ENCODE results near the gene CFAP69. TPM values are rescaled to one million over a fixed set of nuclear protein-coding genes. Genes with fewer than 3 reads are reported as not detected.

CFAP69 gene
- total and polyA plus RNA-seq, 2 of the 8 experiments (the other 6 are each of a cell fraction or from before 2014, with no cell fraction given): 1.00 to 3.8 TPM

DNA sequence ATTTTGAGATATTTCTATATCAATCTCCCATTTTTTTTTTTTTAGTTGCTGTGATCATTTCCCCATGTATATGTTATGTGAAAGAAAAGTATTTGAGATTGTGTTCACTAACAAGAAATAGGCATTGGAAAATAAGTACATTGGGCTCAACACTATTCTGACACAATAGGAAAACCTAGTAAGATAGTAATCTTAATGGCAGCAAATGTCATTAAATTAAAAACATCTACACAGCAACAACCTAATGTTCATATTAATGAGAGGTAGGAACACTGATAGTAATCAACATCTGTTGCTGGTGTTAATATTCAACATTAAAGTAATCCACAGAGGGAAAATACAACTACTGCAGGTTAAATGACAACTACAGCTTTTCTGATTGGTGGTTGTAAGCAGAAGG lies 100.0 kb downstream of the CFAP69 start:
- TF ChIP-seq TCF12 (IDR thresholded peaks at IDR 0.05; ENCODE audit: low read depth, low read length) (no peak), TBP (IDR thresholded peaks at IDR 0.05; ENCODE audit: low read depth, low read length) (no peak), TAF1 (IDR thresholded peaks at IDR 0.05; ENCODE audit: low read depth, low read length) (no peak), TEAD4 (IDR thresholded peaks at IDR 0.05; ENCODE audit: low read depth, low read length) (no peak)
- DNase-seq (ENCODE audit: low read depth in 1 of 2, low spot score in 2 of 2) (no peak), FAIRE-seq (no peak)
- H2BK120ac ChIP-seq (replicated peaks; ENCODE audit: low read depth, low read length): no peak overlapping the region
- H3K56ac ChIP-seq (replicated peaks; ENCODE audit: insufficient read length, low read depth, low read length): no peak overlapping the region
- H3K23me2 ChIP-seq (ENCODE audit: low read depth, low read length): no peaks in the 10 kb centered on the region
- no peak overlapping the region for H4K8ac ChIP-seq (ENCODE audit: extremely low read depth, insufficient read depth, low read length)
- H3K9me3 ChIP-seq (ENCODE audit: insufficient read depth in 2 of 2, low read depth in 1 of 2, low read length in 1 of 2): no peaks in the 10 kb centered on the region
- H3K36me3 ChIP-seq (ENCODE audit: control insufficient read depth in 2 of 4, insufficient read depth in 4 of 4, low read length in 3 of 4): no peaks in the 10 kb centered on the region
- H3K4me2 ChIP-seq (ENCODE audit: insufficient read depth in 1 of 2, low read depth in 2 of 2, low read length in 2 of 2): peak overlapping the region; percentile 80 to 81; a peak in 3 of 4 replicates
- no peak overlapping the region for H4K5ac ChIP-seq (ENCODE audit: insufficient read length, low read depth, low read length)
- no peak overlapping the region for H2BK5ac ChIP-seq (ENCODE audit: low read depth, low read length)
- peak overlapping the region; percentile 94 for H2AFZ ChIP-seq (ENCODE audit: low read length)
- peaks cover 4 to 31% of the 10 kb centered on the region in 2 experiments; a peak in 3 of 4 replicates for H3K79me2 ChIP-seq (ENCODE audit: control insufficient read depth in 1 of 2, insufficient read depth in 2 of 2, low read length in 2 of 2)
- H4K20me1 ChIP-seq (replicated peaks in 1 of 2; ENCODE audit: control insufficient read depth in 1 of 2, insufficient read depth in 2 of 2, low read length in 2 of 2): no peaks in the 10 kb centered on the region
- H3K9ac ChIP-seq (replicated peaks in 1 of 4; ENCODE audit: extremely low read depth in 1 of 4, low read depth in 3 of 4, low read length in 3 of 4): no peak overlapping the region
- no peak overlapping the region for H3K18ac ChIP-seq (ENCODE audit: extremely low read depth, low read length)
- H3K79me1 ChIP-seq (ENCODE audit: low read depth, low read length): peaks cover 4% of the 10 kb centered on the region; the same call in 1 of the 2 replicates
- no peak overlapping the region for H3K4ac ChIP-seq (replicated peaks; ENCODE audit: insufficient read length, low read depth, low read length)
- H2AK5ac ChIP-seq (ENCODE audit: low read depth, low read length): no peak overlapping the region
- H3K4me1 ChIP-seq (replicated peaks in 1 of 4; ENCODE audit: control insufficient read depth in 3 of 4, insufficient read depth in 4 of 4, low read length in 3 of 4): no peaks in the 10 kb centered on the region
- no peak overlapping the region for H3K27ac ChIP-seq (ENCODE audit: low read depth, low read length)
- no peak overlapping the region for H4K91ac ChIP-seq (replicated peaks; ENCODE audit: insufficient read length, low read length)
- POLR2A ChIA-PET (ENCODE audit: partially characterized antibody): interaction anchor here (0.6 to 1.1 kb wide), 2 partner anchors 11 to 13 kb away, joined by 3 to 4 read pairs; no protein-coding TSS in a partner anchor
- no peak overlapping the region for H3K23ac ChIP-seq (ENCODE audit: insufficient read length)
- no peak overlapping the region for H2BK20ac ChIP-seq (ENCODE audit: low read length)
- no peak overlapping the region for H2BK12ac ChIP-seq (ENCODE audit: low read depth, low read length)
- CTCF ChIA-PET (ENCODE audit: partially characterized antibody): interaction anchor here (0.6 to 1.7 kb wide), 7 partner anchors 8 to 114 kb away, joined by 3 to 8 read pairs (median 5); no protein-coding TSS in a partner anchor
- no peak overlapping the region for H3K14ac ChIP-seq (ENCODE audit: insufficient read length)
- H2BK15ac ChIP-seq (ENCODE audit: low read length): no peak overlapping the region
- H3K4me3 ChIP-seq (ENCODE audit: extremely low read depth in 1 of 4, insufficient read depth in 2 of 4, low read depth in 3 of 4, low read length in 4 of 4): peak overlapping the region in 1 of 4 experiments; percentile 96; a peak in 1 of 8 replicates
- H3K27me3 ChIP-seq (replicated peaks in 1 of 4; ENCODE audit: control insufficient read depth in 3 of 4, extremely low read depth in 1 of 4, insufficient read depth in 3 of 4, low read length in 3 of 4): no peaks in the 10 kb centered on the region
